NCI-H2171 (cell line): ENCODE results near the gene PUDP.
"Not testable (repeated sequence)": the region's sequence is repeated elsewhere in the genome, so short reads cannot be mapped to it uniquely, and the experiment has no call there.

Experiments used
- DNase-seq: peaks from one replicate; lab custom pipeline; 2025; lab: John Stamatoyannopoulos, UW

The PUDP gene

GRCh38 chrX:7073336-7073735 lies 74.6 kb downstream of the PUDP start:
- DNase-seq: no peak

- no peak for DNase-seq
Observed at GRCh38 chrX:7072856-7073255, 75.1 kb downstream of the PUDP start.

GRCh38 chrX:7071390-7071789 lies 76.6 kb downstream of the PUDP start:
- DNase-seq: no peak

- no peak for DNase-seq
Observed at GRCh38 chrX:7069556-7069955, 78.4 kb downstream of the PUDP start.

DNA sequence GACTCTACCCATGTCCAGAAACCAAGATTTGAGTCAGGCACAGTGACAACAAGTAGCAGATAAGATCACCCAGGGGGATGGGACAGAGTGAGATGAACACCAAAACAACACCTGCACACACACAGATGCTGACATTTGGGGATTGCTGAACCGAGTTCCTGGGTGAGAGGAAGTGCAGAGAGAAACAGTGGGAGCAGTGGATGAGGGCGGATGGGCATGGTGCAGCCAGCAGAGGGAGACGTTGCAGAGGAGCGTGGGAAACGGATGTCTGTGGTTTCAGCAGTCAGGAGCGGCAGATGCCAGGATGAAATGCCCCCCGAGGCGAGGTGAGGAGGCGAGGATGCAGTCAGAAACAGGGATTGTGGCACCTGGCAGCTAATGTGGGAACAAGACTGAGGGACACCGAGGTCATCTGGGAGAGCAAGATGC lies 79.0 kb downstream of the PUDP start:
- no peak for DNase-seq

GRCh38 chrX:7067256-7067655 lies 80.7 kb downstream of the PUDP start:
- DNase-seq: no peak

DNA sequence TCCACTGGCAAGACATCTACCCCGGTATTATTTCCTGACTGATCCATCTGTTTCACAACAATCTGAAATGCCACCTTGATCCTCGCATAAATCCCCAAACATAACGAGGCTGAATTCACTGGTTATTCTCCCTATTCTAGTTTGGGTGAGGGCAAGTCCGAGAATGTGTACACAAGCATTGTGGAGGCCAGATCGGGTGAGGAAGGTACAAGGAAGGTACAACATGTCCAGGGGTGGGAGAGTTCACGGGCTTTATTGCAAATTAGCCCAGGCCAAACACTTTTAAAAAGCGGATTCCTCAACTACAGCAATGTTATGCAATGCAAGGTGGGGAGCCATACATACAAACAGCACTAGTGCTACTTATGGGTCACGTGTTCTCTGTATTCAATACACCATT lies 82.5 kb downstream of the PUDP start:
- DNase-seq: no peak

GRCh38 chrX:7062903-7063302 lies 85.0 kb downstream of the PUDP start:
- DNase-seq: no peak

GRCh38 chrX:7062276-7062675 lies 85.7 kb downstream of the PUDP start:
- no peak for DNase-seq

GRCh38 chrX:7061429-7061828 lies 86.5 kb downstream of the PUDP start:
- no peak for DNase-seq

- no peak for DNase-seq
Observed at GRCh38 chrX:7060444-7060843, 87.5 kb downstream of the PUDP start.

DNA sequence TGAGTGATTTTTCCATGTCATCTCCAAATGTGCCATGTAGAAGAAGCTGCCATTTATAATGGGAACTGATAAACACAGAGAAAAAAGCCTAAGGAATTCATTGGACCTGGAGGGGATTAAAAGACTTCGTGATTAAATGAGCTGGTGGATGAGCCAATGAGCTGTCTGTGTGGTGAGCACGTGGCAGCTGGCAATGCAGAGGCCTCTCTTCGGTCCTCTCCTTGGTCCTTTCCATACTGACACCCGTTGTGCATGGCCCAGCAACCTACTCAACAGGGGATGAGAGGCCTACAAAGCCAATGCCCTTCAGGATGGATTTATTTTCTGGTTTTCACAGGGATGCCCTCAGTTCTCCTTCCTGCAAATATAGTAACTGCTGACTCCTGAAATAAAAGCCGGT lies 88.1 kb downstream of the PUDP start:
- no peak for DNase-seq

DNA sequence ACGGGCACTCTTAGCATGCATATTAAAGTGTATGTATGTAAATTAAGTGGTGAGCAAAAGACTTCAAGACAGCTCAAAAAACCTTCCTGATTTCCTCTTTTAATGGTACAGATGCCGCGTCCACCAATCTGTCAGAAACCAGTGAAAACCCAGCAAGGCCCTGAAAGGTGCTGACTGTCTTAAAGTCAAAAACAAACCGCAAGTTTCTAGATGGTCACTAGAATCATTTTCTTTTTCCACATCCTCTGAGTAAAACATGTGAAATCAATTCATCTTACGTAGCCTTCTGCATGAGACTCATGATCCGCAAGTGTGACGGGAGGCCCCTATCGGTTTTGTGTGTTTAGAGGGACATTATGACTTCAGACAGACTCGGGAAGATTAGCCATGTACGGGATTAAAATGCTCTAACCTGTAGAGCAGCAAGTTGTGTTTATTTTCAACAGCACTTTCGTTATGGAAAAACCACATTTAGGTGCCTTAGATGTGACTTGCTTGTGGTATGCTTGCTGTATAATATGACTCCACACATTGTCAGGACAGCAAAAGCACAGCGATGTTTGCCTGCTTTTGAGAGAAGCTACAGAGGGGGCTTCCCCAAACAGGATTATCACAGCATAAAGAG lies 88.6 kb downstream of the PUDP start:
- DNase-seq: no peak

DNA sequence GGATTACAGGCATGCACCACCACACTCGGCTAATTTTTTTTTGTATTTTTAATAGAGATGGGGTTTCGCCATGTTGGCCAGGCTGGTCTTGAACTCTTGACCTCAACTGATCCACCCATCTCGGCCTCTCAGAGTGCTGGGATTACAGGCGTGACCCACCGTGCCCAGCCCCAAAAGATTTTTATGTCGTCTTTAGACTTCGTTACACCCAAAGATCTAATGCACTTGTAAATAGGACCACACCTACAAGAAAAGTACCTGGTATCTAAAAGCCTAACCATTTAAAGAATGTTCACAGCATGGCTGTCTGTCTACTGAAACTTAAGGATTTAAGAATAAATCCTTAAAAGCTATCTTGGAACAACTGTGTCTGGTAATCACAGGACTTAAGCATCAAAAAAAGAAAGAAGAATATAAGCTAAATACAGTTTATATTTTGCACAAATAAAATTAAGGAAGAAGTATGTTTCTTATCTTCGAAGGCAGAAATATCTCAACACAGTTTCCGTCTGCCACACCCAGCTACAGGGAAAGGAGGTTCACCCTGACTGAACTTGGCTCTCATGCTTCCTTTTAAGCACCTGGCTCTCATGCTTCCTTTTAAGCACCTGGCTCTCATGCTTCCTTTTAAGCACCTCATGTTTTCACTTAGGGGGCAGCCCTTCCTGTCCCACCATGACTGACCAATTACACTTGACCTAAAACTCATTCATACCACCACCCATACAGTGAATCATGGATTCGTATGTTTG lies 92.4 kb downstream of the PUDP start:
- DNase-seq: no peak

DNA sequence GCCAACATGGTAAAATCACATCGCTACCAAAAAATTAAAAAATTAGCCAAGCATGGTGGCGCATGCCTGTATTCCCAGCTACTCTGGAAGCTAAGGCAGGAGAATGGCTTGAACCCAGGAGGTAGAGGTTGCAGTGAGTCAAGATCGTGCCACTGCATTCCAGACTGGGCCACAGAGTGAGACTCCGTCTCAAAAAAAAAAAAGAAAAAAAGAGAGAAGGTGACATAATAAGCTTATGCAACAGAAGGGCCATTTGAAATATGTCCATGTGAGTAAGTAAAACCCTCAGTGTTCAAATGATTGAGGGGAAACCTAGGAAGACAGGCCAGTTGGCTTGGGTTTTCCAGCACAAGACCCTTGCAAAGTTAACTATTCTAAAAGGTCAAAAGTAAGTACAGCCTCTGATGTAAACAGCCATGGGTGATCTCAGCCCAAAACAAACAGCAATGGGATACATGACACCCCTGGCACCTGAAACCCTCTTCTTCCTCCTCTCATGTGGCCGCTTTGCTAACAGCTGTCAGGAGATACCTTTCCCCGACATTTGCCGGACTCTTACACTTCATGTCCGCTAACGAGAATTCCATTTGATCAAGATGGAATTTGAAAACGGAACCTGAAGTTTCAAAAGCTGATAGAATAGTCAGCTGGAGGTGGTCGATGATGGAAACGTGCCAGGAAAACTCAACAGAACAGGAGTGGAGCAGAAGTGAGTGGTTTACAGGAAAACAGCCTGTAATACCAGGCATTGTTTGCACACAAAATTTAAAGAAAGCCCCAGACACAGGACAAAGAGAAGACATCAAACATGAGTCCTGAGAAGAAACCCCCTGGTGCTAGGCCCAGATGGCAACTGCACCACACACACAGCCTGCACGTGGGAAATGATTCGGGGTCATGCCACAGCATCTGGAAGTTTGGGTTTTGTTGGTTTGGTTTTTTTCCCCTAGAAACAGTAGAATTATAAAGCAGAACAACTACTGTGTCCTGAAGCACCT lies 93.4 kb downstream of the PUDP start:
- DNase-seq: no peak

DNA sequence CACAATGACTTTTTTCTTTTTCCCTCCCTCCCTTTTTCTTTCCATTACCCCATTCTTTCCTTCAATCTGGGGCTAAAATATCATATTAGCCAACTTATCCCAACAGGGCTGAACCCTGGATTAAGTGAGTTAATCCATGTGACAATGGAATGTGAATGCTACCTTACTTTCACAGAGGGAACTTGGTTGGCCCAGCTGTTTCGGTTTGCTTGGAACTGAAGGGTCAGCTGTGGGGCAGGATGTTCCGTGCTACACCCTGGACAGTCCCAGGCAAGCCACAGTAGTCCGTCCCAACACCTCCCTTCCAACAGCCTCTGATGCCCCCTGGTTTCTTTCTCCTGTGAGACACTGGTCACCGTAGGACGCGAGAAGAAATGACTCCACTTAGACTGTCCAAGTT lies 95.4 kb downstream of the PUDP start:
- DNase-seq: no peak

GRCh38 chrX:7050271-7050670 lies 97.7 kb downstream of the PUDP start:
- DNase-seq: no peak

- DNase-seq: no peak
Observed at GRCh38 chrX:7047951-7048350, 100.0 kb downstream of the PUDP start.

- no peak for DNase-seq
Observed at GRCh38 chrX:7045238-7045955, 102.6 kb downstream of the PUDP start.

DNA sequence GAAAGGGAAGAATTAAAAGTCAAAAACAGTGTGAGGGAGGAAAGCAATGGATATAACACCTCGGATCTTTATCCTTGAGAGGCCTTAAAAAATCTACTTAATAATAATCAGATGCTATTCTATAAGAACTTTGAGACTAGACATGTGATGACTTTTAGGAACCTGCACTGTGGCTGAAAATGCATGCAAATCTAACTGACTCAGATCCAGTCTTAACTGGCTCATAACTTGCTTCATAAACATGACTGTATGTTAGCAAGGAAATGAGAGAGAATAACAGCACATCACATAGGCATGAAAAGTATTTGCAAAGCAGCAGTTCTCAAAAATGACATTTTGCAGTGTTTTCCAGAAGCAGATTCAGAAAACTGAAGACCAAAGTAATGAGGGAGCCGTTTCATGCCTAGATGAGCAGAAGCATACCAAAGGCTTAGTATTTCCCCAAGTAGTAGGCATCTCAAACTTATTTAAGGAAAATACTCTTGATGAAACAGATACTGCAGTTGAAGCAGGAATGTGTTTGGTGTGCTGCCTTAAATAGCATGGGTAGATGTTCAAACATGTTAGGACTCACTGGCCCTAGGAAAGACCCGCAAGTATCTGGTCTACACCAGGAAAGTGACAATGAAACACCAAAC lies 104.0 kb downstream of the PUDP start:
- DNase-seq: not testable (repeated sequence)

DNA sequence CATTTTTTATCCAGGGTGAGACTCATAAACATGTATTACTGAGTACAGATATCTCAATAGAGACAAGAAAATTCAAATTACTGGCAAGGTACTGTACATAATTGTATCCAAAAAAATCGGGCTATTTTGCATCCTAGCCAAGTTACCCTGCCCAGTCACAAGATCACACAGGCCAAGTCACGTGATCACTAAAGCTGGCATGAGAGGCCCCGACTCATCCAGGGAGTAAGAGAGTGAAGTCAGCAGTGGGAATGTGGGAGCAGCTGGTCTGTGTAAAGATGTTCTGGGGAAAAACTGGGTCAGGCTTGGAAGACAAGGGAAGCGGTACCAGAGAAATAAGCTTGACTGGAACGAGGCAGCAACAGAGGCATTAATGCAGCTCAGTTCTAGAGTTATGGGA lies 119.7 kb downstream of the PUDP start:
- DNase-seq: no peak

GRCh38 chrX:7027071-7027470 lies 120.9 kb downstream of the PUDP start:
- DNase-seq: no peak
